GM19328 (cell line): Measurements from ENCODE around the gene HTR2B.
"Not testable (repeated sequence)": the region's sequence is repeated elsewhere in the genome, so short reads cannot be mapped to it uniquely, and the experiment has no call there.

Experiments used
- ATAC-seq: cut with Tn5 transposase; IDR thresholded peaks from one replicate; pipeline ENCODE4 v1.9.1; 2021; ENCODE audit warnings: mild to moderate bottlenecking, moderate library complexity; ENCODE audit not compliant: unreplicated experiment

HTR2B gene

DNA sequence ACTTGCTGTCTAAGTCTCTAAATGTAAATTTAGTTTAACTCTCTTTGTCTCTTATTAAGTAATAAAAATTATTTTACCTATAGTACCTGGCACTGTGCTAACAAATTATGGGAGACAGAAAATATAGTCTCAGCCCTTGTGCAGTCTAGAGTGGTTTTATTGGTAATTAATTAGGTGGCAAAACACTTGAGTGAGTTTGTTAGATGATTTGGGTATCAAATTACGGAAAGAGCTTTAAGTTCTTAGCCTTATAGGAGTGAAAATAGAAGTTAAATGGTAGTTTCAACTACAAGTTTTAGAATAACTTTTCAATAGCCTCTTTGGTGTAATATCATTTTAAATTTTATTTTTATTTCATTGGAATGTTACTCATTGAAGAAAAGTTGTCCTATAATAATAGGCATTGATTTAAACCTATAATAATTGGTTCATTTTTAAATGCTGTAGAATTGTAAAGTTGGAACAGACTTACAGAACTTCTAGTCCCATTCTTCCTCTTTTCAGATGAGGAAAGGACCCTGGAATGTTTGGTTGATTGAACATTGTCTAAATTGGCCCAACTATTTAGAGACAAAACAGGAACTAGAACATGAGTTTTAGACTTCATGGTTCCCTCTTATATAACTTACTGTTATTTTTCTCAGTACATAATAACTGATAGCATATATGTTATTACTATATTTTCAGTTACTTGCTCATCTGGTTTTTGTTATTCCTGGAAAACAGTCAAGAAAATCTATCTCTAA, 10.2 kb upstream of the HTR2B start:
- no peak for ATAC-seq

DNA sequence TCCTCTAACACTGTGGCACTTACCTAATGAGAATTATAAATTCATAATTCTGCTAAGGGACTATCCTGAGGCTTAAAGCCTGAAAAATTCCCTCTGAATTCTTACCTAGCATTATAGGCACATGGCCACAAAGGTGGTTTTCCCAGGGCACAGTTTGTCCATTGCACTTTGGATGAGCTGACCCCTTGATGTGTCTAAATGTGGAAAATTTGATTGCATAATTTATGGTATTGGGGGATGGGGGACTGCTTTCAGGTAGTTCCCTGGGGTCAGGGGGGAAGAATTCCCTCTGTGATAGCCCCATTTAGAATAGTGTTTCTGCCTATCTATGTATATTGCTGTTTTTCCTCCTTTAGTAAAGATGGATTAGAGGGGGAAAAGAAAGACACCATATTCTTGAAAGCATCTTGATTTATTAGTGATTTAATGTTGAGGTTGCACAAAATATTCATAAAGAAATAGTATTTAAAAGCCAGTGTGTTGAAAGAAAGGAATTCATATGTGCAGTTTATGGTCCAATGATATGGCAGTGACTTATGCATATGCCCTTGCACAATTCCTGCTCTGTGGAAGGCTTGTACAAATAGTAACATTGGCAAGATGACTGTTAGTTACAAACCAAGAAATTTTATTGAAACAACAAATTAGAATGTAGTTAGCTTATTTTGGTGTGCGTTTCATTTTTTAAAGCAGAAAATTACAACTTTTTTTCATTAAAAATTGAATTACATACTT, 8.7 kb upstream of the HTR2B start:
- ATAC-seq, result no peak

DNA sequence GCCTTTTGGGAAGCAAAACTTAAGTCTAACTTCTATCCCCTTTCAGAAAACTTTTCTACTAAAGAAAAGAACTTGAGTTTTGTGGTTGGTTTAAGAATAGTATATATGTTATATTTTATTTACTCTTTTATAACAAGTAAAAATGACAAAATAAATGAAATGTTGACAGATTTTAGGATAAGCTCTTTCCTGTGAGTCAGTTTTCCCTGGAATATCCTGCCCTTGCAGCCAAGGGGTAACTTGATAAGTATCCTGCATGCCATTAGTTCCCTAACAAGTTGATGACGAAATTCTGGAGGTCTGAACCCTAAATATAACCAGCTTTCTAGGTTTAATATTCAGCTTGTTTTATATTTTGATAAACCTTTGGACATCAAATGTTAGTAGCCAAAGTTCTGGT, 7.3 kb upstream of the HTR2B start:
- ATAC-seq, result no peak

DNA sequence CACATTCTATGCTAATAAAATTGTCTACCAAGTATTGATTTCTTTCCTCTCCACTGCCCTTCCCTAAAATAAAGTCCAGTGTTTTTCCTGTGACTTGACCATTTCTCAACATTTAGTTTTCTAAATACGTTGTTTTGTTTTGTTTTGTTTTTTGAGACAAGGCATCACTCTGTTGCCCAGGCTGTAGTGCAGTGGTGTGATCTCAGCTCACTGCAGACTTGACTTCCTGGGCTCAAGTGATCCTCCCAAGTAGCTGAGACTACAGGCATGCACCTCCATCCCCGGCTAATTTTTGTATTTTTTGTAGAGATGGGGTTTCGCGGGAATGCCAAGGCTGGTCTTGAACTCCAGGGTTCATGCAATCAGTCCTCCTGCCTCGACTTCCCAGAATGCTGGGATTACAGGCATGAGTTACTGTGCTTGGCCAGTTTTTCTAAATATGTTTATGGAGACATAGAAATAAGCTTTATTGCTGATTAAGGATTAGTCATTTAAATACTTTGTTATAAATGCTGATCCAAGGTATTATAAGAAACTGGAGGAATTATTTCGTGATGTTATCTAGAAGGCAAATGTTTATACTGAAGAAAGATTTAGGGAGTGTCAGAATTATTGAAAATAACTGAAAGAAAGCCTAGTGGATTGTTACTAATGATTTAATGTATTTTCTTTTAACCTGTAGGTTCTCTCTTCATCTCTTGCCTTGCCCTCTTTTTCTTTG, 5.7 kb upstream of the HTR2B start:
- no peak for ATAC-seq

DNA sequence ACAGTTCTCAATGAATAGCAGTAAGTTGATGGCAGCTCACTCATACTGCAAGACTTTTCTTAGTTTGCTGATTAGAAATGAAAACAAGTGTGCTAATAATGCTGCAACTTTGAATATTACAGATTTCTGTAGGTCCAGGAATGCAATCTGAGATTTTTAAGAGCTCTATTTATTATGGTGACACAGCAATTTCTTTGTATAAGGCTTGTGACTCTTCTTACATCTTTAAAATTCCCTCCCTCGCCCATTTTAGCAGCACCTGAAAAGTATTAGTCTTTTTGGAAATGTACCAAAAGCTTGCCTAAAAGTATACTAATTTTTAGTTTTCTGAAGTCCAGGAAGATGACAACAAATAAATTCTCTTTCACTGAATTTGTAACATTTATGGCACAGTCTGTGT, 4.4 kb upstream of the HTR2B start:
- no peak for ATAC-seq

DNA sequence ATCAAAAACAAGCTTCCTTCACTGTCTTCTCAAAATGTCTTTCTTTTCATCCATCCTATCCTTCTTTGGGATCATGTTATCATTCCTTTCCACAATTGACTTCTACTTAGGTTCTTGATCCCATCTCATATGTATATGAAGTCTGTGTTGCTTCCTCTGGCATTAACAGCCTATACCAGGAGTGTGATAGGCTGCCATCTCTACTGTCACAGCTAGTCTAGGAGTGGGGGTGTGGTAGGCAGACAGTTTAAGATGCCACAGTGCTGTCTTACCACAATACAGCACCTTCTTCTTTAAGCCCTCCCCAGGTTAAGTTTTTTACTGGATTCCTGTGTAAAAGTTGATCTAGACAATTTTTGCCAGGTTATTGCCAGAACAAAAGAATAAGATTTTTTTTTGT, 3.7 kb upstream of the HTR2B start:
- no peak for ATAC-seq

DNA sequence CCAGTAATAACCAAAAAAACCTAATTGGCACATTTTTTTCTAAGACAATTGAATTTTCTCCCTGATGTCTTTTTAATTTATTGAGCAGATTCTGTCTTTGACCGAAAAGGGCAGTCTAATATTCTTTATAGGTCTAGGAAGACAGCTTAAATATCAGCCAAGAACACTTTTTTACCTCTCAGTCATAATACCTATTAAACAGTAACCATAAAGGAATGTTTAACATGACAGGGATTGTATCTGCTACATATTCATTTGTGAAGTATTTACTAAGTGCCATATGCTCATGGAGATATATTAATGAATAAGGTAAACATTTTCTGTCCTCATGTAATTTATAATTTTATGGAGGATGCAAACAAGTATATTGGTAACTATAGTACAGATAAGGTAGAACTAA, 3.1 kb upstream of the HTR2B start:
- ATAC-seq, result no peak

DNA sequence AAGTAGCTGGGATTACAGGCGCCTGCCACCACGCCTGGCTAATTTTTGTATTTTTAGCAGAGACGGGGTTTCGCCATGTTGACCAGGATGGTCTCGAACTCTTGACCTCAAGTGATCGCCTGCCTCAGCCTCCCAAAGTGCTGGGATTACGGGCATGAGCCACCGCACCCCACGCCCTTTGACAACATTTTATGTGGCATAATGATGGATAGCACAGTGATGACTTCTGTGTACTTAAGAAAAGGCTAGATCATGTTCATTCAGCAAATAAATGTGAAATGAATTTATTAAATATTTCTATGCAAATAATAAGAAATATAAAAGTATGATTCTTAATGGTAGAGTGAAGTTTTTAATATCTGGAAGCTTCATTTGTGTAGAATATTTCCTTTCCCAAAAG, 2.6 kb upstream of the HTR2B start:
- no peak for ATAC-seq

DNA sequence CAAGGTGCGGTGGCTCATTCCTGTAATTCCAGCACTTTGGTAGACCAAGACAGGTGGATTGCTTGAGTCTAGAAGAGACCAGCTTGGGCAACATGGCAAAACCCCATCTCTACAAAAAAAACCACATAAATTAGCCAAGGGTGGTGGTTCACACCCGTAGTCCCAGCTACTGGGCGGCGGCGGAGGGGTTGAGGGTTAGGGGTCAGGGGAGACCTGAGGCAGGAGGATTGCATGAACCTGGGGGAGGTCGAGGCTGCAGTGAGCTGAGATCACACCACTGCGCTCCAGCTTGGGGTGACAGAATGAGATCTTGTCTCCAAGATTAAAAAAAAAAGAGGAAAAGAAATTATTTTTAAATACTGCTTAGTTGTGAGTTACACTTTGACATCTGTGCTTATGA, 1.3 kb upstream of the HTR2B start:
- no peak for ATAC-seq

DNA sequence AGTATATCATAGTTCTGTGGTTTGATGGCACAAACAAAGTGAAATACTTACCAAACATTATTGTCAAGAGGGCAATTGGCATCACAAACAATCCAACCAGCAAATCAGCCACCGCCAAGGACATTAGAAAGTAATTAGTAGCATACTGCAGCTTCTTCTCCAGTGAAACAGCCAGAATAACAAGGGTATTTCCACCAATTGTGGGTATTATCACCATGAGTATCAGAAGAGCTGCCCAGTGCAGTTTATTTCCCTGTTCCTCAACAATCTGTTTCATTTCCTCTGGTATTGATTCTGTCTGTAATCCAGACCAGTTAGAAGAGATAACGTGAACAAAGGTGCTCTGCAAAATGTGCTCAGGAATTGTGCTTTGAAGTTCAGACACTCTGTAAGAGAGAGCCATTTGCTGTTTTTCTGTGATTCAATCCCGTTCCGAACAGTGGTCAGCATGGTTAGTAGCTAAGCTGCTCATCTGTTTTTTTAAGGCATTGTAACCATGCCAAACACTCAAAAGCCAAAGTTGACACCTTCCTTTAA, 1.4 kb downstream of the HTR2B start:
- ATAC-seq, result no peak

DNA sequence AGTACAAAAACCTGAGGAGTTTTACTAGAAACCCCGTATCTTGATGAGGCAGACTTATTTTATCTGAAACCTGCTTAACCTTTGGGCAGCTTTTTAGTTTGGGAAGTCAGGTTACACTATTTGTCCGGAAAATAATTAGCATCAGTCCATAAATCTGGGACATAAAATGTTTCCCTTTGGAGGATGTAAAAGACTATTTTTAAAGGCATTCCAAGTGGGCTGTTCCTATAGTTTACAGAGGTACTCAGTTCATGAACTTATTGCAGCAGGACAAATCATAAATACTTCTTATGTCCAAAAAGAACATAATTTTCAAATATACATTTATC, 6.3 kb downstream of the HTR2B start:
- no peak for ATAC-seq

DNA sequence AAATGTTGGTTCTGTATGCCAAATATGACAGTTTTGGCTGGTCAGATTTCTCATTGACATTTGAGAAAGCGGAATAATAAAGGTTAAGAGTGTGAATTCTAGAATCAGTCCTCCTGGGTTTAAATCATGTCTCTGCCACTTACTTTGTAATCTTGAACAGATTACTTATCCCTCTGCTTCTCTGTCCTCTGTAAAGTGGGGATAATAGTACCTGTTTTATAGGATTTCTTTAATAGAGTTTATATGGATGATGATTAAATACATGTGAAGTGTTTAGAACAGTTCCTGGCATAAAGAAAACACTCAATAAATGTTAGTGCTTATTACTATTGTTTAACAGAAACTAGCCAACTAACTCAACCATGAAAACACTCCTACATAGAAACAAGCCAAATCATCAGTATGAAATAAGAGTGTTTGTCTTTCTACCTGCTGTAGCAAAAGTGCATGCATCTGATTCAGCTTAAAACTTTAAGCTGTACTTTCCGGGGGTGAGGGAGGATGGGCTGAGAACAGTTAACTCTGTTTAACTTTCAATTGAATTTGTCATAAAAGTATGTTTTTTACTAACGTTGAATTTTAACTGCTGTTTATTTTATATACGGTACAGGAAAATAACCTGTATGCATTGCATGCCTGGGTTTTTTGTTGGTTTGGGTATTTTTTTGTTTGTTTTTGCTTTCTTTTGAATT, 6.8 kb downstream of the HTR2B start:
- ATAC-seq, result no peak

DNA sequence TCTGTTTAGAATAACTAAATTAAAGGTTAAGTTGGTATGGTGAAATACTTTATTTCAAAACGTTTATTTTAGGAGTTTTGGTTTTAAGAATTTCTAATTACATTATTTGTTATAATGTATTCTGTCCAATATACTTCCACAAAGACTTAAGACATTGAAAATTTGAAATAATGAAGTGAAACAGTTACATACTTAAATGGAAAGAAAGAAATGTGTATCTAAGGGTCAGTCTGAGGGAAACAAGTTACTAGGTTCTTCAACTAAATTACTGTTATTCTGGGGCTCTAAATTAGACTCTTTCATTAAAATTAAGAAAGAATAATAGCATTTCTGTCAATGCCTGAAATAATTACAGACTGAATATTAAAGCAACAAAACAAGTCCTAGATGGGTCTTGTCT, 7.7 kb downstream of the HTR2B start:
- no peak for ATAC-seq

DNA sequence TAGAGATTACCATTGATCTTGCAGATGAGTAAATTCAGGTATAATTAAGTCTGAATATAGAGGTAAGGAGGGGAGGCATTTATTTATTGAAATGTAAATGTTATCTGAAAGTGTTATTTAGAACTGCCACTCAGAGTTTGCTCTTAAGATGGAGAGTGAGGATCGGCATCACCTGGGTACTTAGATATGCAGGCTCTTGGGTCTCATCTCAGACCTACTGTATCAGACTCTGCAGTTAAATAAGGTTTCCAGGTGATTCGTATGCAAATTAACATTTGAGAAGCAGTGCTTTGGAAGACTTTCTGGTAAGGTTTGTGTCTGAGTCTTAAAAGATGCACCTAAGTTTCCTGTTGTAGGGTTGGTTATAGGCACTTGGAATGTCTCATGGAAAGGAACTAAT, 9.2 kb downstream of the HTR2B start:
- ATAC-seq, result no peak

DNA sequence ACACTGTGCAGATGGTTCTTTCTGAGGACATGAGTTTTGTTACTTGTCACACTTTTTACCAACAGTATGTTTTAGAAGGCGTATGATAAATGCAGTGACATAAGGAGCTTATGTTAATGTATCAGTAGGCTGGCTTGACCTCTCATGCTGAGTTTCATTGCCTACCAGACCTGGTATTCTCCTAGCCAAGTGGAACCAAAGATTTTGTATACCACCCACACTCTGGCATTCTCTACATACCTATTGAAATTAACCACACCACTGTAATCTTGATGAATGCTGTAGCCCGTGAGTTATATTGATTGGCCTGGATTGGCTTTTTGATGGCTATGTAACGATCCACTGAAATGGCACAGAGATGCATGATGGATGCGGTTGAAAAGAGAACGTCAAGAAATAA, 11.4 kb downstream of the HTR2B start:
- no peak for ATAC-seq

DNA sequence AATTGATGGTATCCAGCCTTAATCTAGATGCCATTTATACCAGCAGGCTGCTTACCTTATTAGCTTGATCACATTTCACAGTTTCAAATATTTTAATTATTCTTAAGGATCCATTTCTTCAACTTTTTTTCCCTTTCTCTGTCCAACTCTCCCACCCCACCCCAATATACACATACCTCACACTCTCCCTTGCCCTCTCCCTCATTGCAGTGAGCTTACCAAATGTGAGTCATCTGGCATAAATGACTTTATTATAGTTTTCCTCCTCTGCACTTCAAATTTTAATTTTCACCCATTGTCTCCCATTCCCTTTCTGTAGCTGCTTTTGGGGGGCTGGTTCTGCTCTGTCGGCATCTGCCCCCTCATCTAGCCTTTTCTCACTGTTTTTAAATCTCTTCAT, 12.9 kb downstream of the HTR2B start:
- ATAC-seq, result no peak

DNA sequence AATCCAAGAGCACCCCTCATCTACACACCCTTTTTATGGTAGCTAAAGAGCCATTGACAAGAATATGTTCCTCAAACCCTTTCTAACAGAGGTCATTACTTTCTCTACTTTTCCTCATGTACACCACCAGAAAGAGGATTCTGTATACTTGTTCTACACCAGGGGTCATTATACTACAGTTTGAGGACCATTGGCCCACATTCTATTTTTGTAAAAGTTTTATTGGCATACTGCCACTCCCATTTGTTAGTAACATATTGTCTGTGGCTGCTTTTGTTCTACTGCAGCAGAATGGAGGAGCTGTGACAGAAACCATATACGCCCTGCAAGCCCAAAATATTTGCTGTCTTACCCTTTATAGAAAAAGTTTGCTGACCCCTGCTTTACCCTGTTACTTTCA, 14.3 kb downstream of the HTR2B start:
- ATAC-seq, result no peak

DNA sequence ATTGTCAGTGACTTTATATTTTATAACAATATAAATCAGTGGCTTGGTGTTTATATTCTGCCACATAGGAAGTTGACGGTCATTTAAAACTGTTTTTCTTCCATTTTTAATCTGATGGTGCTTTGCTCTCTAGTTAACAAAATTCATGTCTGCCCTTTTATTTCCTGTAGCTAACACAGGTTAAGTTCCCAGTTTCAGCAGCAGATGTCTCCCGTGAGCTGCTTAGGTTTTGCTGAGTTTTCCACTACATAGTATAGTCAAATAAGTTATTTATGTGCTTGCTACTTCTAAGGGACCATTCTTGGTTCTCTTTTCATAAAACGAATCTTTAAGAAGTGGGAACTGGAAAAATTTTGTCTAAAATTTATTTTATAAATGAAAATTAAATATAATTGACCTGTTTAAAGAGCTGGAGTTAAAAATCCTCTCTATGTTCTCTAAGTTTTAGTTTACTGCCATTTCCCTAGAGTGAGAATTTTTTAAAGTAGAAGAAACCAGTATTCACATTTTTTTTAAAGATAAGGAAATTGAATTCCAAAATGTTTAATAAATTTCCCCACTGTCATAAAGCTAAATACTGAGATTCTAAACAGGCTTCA, 20.6 kb downstream of the HTR2B start:
- peak; percentile 64 for ATAC-seq

DNA sequence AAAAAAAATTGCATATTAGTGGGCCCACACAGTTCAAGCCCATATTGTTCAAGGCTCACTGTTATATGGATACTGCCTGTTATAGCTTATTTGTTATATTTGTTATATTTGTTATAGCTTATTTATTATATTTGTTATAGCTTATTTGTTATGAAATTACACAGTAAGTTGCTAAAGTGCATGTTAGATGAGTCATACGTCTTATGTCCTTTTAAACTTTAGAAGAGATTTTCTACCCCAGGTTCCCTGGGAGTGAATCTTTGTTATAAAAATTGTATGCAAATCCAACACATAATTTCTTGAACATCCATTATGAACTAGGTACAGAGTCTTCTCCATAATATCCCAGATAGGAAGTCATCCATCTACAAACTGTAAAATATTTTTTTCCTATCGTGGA, 22.1 kb downstream of the HTR2B start:
- no peak for ATAC-seq

DNA sequence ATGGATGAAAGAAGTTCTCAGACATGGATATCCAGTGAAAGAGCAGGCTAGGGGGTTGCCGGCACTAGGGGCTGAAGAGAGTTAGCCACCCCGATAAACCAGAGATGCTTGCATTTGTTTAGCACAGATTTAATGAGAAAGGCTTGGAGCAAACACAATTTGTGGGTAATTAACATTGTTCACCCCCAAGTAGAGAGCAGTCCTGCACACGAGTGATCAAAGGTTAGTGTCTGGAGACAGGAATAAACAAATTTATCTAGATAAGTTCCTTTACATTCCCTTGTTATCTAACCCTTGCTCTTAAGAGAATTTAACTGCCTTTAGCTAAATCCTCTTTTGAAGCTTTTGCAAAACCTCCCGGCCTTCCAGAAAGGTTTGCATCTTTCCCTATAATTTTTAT, 23.9 kb downstream of the HTR2B start:
- no peak for ATAC-seq

DNA sequence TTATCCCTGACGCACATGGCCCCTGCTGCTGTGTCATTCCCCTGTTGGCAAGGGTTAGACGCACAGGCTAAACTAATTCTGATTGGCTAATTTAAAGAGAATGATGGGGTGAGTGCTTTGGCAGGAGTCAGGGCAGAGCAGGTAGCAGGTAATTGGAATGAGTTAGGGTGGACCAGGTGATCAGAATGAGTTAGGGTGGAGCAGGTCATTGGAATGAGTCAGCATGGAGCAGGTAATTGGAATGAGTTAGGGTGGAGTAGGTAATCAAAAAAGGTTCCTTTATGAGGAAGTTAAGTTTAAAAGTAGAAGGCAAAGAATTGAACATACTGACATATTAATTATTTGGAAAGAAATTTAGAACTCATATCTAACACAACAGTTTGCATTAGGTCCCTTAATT, 24.5 kb downstream of the HTR2B start:
- ATAC-seq, result not testable (repeated sequence)
